Measurements from ENCODE around the gene RASGEF1C. TPM values are rescaled to one million over a fixed set of nuclear protein-coding genes. Genes with fewer than 3 reads are reported as not detected.

The RASGEF1C gene
- total RNA-seq, 1 donor from 2014 or later = 10.3 TPM

DNA sequence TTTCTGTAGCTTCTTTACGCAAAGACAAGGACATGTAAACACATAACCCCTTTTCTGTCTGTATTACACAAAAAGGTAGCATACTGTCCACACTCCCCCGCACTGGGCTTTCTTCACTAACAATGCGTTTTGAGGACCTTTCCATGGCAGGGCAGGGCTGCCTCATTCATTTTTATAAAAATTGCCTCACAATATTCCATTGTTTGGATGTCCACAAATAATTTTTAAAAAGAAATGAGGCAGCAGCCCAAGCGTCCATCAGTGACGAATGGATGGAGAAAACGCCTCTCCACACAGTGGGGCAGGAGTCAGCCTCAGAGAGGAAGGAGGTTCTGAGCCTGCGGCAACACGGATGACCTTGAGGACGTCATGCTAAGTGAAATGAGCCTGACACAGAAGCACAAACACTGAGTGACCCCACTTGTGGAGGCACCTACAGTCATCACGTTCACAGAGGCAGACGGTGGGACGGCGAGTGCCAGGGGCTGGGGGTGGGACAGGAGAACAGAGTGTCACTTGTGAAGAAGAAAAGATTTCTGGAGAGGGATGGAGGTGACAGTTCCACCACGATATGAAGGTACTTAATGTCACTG is 67.8 kb downstream of the RASGEF1C start:
- intact Hi-C loops (cut with DNase I) = no loop called here
- no peak for DNase-seq (ENCODE audit: low spot score)
- ATAC-seq = no peak

DNA sequence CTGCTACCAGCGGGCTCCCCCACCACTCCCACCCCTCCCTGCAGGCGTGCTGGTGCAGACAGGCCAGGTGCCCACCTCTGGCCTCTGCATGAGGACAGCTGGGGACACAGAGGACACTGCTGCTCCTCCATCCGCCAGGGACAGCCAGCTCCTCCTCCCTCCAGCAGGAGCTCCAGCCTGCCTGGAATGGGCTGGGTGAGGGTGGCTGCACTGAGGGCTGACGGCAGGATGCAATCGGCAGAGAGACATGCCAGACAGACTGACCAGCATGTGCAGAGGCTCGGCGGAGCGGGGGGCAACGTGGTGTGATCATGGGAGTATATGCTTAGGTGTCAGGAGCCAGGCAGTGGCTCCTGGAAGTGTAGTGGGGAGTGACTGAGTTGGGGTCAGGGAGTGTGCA is 68.4 kb downstream of the RASGEF1C start:
- DNase-seq (ENCODE audit: low spot score) = no peak
- no peak for ATAC-seq

DNA sequence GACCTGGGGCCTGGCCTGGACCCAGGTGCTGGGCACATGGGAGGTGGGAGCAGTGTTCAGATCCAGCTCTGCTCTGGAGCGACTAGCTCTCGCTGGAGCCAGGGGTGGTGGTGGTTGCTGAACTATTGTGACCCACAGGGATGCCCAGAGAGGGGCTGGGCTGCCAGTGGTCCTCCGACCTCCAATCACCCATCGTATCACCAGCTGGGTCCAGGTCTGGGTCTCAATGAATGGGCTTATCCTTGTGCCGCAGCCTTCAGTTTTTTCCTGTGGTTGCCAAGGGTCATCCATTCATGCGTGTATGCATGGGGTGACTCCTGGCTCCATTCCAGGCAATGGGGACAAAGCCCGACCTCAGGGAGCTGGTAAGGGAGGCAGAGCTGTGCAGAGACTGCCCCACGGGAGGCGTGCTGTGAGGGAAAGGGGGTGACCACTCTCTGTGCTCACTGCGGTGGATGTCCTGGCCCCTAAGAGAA is 68.9 kb downstream of the RASGEF1C start:
- DNase-seq (ENCODE audit: low spot score) (no peak), ATAC-seq (peak; percentile 37)
- intact Hi-C loops (cut with DNase I) = no loop called here

More for the DNA sequence above, 68.4 kb downstream of the RASGEF1C start:
- intact Hi-C loops (cut with DNase I) = no loop called here

GRCh38 chr5:180139731-180140055 is 69.3 kb downstream of the RASGEF1C start:
- intact Hi-C loops (cut with DNase I) = no loop called here

DNA sequence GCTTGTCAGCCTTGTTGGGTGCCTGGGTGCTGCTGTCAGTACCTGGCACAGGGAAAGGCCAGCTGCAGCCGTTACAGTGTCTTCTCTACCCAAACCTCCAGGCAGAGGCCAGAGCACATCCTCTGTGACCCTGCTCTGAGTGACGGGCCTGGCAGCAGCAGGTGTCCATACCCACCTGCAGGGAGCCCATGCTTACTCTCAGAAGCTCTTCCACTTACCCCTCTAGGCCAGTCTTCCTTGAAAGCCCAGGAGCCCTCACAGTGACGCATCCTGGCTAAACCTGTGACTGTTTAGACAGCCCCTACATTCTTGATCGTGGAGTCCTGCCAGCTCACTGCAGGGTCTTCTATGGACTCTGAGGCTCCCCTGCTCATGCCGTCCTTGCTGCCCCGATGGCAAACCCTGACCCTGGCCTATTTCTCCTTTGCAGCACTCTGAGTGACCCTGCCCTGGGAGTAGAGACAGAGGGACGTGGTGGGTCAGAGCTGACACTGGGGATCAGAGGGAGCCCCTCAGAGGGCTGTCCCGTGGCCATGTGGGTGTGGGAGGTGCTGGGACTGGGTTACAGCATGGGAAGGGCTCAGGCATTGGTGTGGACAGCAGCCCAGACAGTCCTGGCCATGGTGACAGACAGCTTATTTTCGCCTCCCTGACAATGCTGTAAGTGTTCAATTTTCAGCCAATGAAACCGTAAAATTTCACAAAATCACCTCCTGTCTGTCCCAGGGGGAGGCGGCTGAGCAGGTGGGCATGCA is 69.9 kb downstream of the RASGEF1C start:
- no peak for DNase-seq (ENCODE audit: low spot score)
- intact Hi-C loops (cut with DNase I) = no loop called here
- no peak for ATAC-seq

More at GRCh38 chr5:180139731-180140055, 69.3 kb downstream of the RASGEF1C start:
- DNase-seq (ENCODE audit: low spot score) (no peak), ATAC-seq (no peak)

DNA sequence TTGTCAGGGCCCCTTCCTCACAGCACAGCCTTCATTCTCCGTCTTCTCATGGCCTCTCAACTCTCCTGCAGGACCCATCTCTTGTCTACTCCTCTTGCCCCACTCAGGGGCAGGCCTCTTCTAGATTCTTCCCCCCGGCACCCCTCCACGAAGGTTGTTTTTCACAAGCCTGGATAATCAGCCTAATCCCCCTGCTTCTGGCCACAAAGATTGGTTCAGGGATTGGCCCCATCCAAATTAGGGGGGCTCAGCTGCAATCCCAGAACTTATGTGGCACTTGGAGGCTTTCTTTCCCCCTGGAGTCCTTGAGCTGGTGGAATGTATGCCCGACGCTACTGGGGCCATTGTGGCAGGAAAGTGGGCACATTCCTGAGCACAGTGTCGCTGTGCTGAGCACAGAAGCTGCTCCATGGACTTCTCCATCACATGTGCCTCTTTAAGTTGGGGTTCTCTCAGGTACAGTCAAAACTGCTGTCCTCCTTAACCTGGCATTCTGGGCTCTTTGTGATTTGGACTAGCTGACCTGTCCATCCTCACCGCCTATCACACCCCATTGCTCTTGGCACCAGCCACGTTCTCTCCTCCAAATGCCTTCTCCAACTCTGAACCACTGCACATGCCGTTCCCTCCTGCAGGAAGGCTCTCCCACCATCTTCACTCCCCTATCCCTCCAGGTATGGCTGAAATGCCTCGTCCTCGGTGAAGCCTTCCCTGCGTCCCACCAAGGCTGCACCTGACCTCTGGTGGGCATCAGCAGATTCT is 70.6 kb downstream of the RASGEF1C start:
- intact Hi-C loops (cut with DNase I) = no loop called here
- DNase-seq (ENCODE audit: low spot score) = peak; percentile 19
- no peak for ATAC-seq

- DNase-seq (ENCODE audit: low spot score) = peak; percentile 52
- intact Hi-C loops (cut with DNase I) = no loop called here
Measured at GRCh38 chr5:180137401-180138213, 71.4 kb downstream of the RASGEF1C start.

DNA sequence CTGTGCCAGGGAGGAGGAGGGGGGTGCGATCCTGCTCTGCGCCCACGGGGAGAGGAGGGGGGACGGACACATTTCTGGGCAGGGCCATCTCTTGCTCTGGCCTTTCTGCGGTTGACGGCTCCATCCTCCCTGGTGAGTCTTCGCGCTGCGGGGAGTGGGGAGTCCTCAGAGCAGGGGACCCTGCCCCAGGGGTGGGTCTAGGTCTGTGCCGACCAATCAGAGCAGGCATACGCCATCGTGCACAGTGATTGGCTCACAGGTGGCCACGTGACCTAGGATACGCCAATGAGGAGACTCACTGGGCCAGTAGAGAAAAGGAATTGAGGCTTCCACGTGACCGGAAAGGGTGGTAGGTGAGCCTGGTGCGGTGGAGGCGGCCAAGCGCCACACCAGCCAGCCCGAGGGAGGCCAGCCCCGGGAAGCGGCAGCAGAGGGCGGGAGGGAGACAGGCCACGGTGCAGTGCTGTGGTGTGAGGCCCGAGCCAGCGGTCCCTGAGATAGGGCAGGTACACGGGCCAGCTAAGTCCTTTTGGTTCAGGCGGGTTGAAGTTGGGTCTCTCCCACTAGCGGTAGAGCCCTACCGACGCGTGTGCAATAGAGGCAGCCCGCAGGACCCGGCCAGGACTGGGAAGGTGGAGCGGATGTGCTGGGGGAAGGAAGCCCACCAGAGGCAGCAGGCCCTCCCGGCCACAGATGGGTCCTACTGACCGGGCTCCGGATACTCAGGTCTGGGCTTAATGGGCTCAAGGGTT is 72.2 kb downstream of the RASGEF1C start:
- peak; percentile 48 for DNase-seq (ENCODE audit: low spot score)
- no peak for ATAC-seq
- intact Hi-C loops (cut with DNase I) = no loop called here

More at GRCh38 chr5:180137401-180138213, 71.4 kb downstream of the RASGEF1C start:
- ATAC-seq = no peak

DNA sequence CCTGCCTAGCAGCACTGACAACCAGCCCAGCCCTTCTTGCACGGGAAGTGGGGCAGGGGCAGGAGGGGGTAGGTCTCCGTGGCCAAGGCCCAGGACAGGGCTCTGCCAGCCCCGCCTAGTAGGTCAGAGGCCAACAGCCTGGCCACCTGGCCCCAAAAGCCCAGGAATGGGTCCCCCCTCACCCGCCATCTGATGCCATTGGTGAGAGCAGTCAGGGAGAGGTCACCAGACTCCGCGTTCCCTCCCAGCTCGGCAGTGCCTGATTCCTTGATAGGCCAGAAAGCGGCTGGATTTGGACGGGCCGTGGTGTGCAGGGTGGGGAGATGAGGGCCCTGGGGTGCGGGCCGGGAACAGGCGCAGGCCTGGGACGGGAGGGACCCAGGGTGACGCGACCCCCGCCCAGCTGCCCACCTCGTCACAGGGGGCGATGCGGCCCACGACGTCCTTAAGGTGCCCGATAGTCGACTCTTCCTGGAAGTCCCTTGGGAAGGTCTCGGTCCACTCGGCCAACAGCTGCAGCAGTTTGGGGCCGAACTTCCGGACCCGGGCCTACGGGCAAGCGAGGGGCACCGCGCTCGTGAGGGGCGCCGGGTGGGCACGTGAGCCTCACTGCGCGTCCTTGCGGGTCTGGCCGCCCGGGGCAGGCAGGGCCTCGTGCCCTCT is 72.9 kb downstream of the RASGEF1C start:
- peak; percentile 53 for DNase-seq (ENCODE audit: low spot score)
- intact Hi-C loops (cut with DNase I) = no loop called here

GRCh38 chr5:180135128-180135955 is 73.7 kb downstream of the RASGEF1C start:
- DNase-seq (ENCODE audit: low spot score) (peak; percentile 61), ATAC-seq (no peak)
- intact Hi-C loops (cut with DNase I) = no loop called here

More for the DNA sequence above, 72.9 kb downstream of the RASGEF1C start:
- ATAC-seq = no peak

DNA sequence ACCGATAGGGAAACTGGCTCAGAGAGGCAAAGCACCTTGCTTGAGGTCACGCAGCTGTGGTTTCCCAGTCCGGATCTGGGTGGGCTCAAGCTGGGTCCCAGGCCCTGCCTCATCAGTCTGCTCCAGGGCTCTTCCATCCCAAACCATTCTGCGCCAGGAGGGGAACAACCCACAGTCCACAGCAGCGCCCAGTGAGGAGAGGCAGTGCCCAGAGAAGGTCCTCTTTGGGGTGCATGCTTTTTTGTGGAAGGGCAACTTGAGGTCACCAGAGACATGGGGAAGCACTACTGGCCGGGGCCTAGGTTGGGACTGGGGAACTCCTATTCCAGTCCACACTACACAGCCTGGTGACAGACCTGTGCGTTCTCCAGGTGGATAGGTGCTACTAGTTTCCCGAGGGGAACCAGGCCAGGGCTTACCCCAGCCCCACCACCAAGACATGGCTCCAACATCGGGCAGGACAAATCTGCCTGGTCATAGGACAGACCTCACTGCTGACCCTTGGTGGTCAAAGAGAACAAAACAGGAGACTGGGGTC is 75.0 kb downstream of the RASGEF1C start:
- intact Hi-C loops (cut with DNase I) = loop anchor here (5.0 kb wide), 1 partner anchor 78 kb away; no protein-coding TSS in a partner anchor
- DNase-seq (ENCODE audit: low spot score) = no peak
- ATAC-seq = no peak

- no peak for ATAC-seq
- no peak for DNase-seq (ENCODE audit: low spot score)
- intact Hi-C loops (cut with DNase I) = loop anchor here (5.0 kb wide), 1 partner anchor 79 kb away; no protein-coding TSS in a partner anchor
Measured at GRCh38 chr5:180133551-180133950, 75.5 kb downstream of the RASGEF1C start.

DNA sequence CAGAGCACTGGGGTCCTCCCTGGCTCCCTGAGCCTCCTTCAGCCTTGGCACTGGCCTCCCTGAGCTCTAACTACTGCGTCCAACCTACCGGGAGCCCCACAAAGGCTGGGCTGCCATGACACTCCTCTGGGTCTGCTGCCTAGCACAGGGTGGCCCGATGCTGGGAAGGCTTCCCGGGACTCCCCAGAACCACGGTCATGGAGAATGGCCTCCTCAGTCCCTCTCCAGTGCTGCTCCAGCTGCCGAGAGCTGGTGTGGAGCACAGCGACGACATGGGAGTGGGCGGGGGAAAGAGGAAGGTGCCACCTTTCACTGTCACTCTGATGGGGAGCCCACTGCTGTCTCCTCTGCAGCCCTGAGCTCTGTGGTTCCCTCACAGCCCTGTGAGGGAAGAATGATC is 76.0 kb downstream of the RASGEF1C start:
- no peak for ATAC-seq
- peak; percentile 49 for DNase-seq (ENCODE audit: low spot score)
- intact Hi-C loops (cut with DNase I) = loop anchor here (5.0 kb wide), 1 partner anchor 79 kb away; no protein-coding TSS in a partner anchor

DNA sequence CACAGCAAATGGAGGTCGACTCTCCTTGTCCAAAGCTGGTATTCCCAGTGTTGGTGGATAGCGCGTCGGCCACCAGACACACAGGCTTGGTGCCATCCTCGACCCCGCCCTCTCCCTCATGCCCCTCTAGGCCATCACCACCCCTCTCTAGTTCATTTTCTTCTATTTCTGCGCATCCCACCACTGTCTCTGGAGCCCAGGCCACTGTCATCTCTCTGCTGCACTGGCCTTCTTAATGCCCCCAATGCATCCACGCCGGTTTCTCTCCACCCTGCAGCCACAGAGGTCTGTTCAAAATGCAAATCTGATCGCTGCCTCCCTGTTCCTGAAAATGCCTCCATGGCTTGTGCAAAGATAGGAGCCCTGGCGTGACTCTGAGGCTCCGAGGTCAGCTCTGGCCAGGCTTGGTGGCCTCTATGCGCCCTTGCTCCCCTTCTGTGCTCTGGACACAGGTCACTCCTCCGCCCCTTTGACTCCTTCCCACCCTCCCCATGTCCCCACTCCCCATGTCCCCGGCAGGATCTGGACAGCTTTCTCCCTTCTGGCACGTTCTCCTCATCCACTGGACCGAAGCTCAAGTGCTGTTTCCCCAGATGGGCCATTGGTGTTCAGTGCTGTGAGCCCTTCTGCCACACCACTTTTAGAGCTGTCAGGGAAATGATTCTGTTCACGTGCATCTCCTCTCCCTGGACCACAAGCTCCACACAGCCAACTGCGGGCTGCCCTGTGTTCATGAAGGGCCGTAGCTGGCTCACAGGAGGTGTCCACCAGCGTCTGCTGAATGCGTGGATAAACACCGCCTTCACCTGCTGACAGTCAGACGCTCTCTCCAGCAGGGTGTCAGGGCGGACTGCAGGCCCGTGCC is 77.9 kb downstream of the RASGEF1C start:
- intact Hi-C loops (cut with DNase I) = loop anchor here (5.0 kb wide), 1 partner anchor 81 kb away; no protein-coding TSS in a partner anchor
- ATAC-seq = no peak
- DNase-seq (ENCODE audit: low spot score) = peak; percentile 47

- DNase-seq (ENCODE audit: low spot score) = peak; percentile 36
- ATAC-seq = no peak
- intact Hi-C loops (cut with DNase I) = loop anchor here (5.0 kb wide), 1 partner anchor 82 kb away; no protein-coding TSS in a partner anchor
Measured at GRCh38 chr5:180130291-180130869, 78.6 kb downstream of the RASGEF1C start.

Data from sciatic nerve (tissue), 2 donors.